Measurements from ENCODE around the gene MAN1B1. TPM values are rescaled to one million over a fixed set of nuclear protein-coding genes. Genes with fewer than 3 reads are reported as not detected.

Gene MAN1B1
- total and polyA plus RNA-seq, 5 donors from 2014 or later = 42.1 to 71.3 (median 46.8) TPM

DNA sequence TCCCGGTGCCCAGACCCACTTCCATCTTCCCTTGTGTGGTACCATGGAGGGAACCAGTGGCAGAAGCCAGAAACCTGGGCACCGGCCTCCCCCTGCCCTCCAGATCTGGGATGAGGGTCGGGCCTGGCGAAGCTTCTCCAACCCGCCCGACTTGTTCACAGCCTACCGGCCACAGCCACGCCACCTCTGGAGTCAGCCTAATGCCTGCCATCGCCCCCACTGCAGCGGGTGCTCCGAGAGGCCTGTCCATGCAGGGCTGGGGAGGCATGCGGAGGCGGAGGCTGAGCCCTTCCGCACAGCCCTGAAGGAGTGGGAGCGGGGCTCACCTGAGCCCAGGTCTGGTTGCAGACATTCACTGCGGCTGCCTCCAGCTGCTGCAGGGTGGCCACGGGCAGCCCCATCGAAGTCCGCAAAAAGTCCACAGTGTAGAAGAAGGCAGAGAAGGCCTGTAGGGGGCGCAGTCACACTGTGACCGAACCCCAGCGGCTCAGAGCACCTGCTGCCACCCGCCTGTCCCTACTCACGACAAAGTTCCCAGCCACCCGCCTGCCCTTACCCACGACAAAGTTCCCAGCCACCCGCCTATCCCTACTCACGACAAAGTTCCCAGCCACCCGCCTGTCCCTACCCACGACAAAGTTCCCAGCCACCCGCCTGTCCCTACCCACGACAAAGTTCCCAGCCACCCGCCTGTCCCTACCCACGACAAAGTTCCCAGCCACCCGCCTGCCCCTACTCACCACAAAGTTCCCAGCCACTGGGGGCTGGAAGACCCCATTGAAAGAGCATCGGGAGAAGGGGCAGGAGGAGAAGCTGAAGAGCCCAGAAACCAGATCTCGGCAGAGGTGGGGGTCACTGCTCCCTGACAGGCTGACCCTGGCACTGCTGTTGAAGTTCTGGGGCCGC, 37.0 kb upstream of the MAN1B1 start:
- Histone ChIP-seq H3K27ac (ENCODE audit: insufficient read depth, low read length, poor library complexity, severe bottlenecking) (no peak overlapping the region), H3K4me3 (ENCODE audit: low read depth, low read length) (no peak overlapping the region), H3K36me3 (ENCODE audit: control insufficient read depth, insufficient read depth, low read length) (no peaks in the 10 kb centered on the region), H3K9me3 (ENCODE audit: control insufficient read depth in 2 of 2, low read length in 2 of 2) (no peaks in the 10 kb centered on the region), H3K27me3 (ENCODE audit: control insufficient read depth, insufficient read depth, low read length) (peaks cover 10% of the 10 kb centered on the region), H3K4me1 (ENCODE audit: control insufficient read depth, insufficient read depth, low read length, poor library complexity, severe bottlenecking) (peaks cover 35% of the 10 kb centered on the region)
- H3K27me3 Mint-ChIP-seq = peaks cover 41% of the 10 kb centered on the region
- H3K4me3 Mint-ChIP-seq = peak overlapping the region in 1 of 4 donors; percentile 69
- H3K4me1 Mint-ChIP-seq = peaks cover 0 to 16% (median 5%) of the 10 kb centered on the region in 4 donors
- H3K27ac Mint-ChIP-seq = no peak overlapping the region
- peak in 1 of 2 donors; percentile 34 for ATAC-seq (ENCODE audit: low read depth in 2 of 2)
- peak in 2 of 3 donors; percentile 34 to 70 for DNase-seq
- H3K36me3 Mint-ChIP-seq = no peaks in the 10 kb centered on the region
- H3K9me3 Mint-ChIP-seq = peaks cover 0 to 2% (median 0%) of the 10 kb centered on the region in 7 donors

DNA sequence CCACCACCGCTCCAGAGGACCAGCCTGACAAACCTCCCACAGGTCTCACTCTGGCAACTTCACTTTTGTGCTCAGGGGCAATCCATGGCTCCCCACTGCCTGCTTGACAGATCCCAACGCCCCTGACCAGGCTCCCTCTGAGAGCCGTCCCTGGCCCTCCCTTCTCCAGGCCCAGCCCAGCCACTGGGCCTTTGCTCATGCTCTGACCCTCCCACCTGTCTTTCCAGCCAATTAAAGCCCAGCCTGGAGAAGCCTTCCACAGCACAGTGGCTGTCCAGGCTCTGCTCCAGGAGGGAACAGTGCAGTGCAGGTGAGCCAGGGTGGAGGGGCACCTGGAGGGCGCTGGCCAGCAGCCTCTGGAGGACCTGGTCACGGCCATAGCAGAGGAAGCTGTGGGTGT, 36.2 kb upstream of the MAN1B1 start:
- ATAC-seq (ENCODE audit: low read depth in 2 of 2) = no peak
- Histone ChIP-seq H3K9me3 (ENCODE audit: control insufficient read depth in 2 of 2, low read length in 2 of 2) (no peaks in the 10 kb centered on the region), H3K27me3 (ENCODE audit: control insufficient read depth, insufficient read depth, low read length) (peaks cover 10% of the 10 kb centered on the region), H3K27ac (ENCODE audit: insufficient read depth, low read length, poor library complexity, severe bottlenecking) (no peak overlapping the region), H3K4me1 (ENCODE audit: control insufficient read depth, insufficient read depth, low read length, poor library complexity, severe bottlenecking) (peaks cover 27% of the 10 kb centered on the region), H3K36me3 (ENCODE audit: control insufficient read depth, insufficient read depth, low read length) (no peaks in the 10 kb centered on the region), H3K4me3 (ENCODE audit: low read depth, low read length) (no peak overlapping the region)
- Mint-ChIP-seq H3K27me3 (peaks cover 36% of the 10 kb centered on the region), H3K36me3 (no peaks in the 10 kb centered on the region), H3K9me3 (peaks cover 0 to 2% (median 0%) of the 10 kb centered on the region in 7 donors), H3K4me3 (peak overlapping the region in 1 of 4 donors; percentile 51), H3K4me1 (peaks cover 0 to 11% (median 3%) of the 10 kb centered on the region in 4 donors), H3K27ac (no peak overlapping the region)
- DNase-seq = no peak

DNA sequence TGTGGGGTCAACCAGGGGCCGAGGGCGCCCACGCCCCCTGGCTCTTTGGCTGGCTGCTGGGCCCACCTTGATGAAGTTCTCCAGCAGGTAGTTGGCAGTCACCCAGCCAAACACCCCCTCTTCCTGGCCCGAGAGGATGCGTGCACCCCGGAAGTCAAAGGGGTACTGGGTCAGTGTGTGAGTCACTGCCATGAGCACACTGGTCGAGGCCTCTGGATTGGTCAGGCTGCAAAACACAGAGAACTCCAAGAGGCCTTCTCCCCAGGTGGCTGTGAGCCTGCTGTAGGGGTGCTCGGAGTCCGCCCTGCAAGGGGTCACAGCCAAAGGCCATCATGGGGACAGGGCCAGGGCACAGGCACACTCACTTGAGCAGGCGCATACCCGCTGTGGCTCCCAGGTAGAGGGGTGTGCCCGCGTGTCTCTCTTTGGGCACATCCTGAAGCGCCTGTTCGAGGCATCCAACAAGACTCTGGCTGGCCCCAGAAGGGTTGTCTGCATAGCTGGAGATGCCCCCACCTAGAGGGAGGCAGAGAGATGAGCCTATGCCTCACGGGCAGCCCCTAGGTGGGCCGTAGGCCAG, 35.5 kb upstream of the MAN1B1 start:
- Mint-ChIP-seq H3K27me3 (peaks cover 39% of the 10 kb centered on the region), H3K9me3 (peaks cover 0 to 2% (median 0%) of the 10 kb centered on the region in 7 donors), H3K4me3 (no peak overlapping the region), H3K36me3 (no peaks in the 10 kb centered on the region), H3K4me1 (peaks cover 0 to 11% (median 3%) of the 10 kb centered on the region in 4 donors), H3K27ac (no peak overlapping the region)
- Histone ChIP-seq H3K9me3 (ENCODE audit: control insufficient read depth in 2 of 2, low read length in 2 of 2) (no peaks in the 10 kb centered on the region), H3K4me3 (ENCODE audit: low read depth, low read length) (no peak overlapping the region), H3K36me3 (ENCODE audit: control insufficient read depth, insufficient read depth, low read length) (no peaks in the 10 kb centered on the region), H3K4me1 (ENCODE audit: control insufficient read depth, insufficient read depth, low read length, poor library complexity, severe bottlenecking) (peaks cover 22% of the 10 kb centered on the region), H3K27me3 (ENCODE audit: control insufficient read depth, insufficient read depth, low read length) (peaks cover 10% of the 10 kb centered on the region), H3K27ac (ENCODE audit: insufficient read depth, low read length, poor library complexity, severe bottlenecking) (no peak overlapping the region)
- ATAC-seq (ENCODE audit: low read depth in 2 of 2) (no peak), DNase-seq (no peak)

DNA sequence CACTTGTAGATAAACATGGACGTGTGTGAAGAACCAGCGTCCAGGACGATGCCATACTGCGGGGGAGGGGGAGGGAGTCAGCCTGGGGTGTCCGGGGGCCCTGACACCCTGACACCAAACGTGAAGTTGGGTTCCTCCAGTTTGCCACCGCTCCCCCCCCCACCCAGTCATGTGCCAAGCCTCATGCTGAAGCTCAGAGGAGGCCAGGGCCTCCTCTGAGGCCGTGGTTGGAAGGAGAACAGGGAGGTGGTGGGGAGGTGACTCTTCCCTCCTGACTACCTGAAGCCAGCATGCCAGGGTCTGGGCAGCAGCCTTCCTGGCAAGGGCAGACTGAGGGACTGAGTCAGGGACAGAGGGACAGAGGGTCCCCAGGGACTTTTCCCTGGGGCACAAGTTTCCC, 34.5 kb upstream of the MAN1B1 start:
- ATAC-seq (ENCODE audit: low read depth in 2 of 2) (no peak), DNase-seq (no peak)
- Histone ChIP-seq H3K27me3 (ENCODE audit: control insufficient read depth, insufficient read depth, low read length) (peaks cover 8% of the 10 kb centered on the region), H3K9me3 (ENCODE audit: control insufficient read depth in 2 of 2, low read length in 2 of 2) (no peaks in the 10 kb centered on the region), H3K4me3 (ENCODE audit: low read depth, low read length) (no peak overlapping the region), H3K27ac (ENCODE audit: insufficient read depth, low read length, poor library complexity, severe bottlenecking) (no peak overlapping the region), H3K4me1 (ENCODE audit: control insufficient read depth, insufficient read depth, low read length, poor library complexity, severe bottlenecking) (peaks cover 18% of the 10 kb centered on the region), H3K36me3 (ENCODE audit: control insufficient read depth, insufficient read depth, low read length) (no peaks in the 10 kb centered on the region)
- H3K27me3 Mint-ChIP-seq = peaks cover 36% of the 10 kb centered on the region
- no peak overlapping the region for H3K4me3 Mint-ChIP-seq
- no peaks in the 10 kb centered on the region for H3K36me3 Mint-ChIP-seq
- H3K27ac Mint-ChIP-seq = no peak overlapping the region
- peaks cover 0 to 4% (median 0%) of the 10 kb centered on the region in 4 donors for H3K4me1 Mint-ChIP-seq
- peaks cover 0 to 2% (median 0%) of the 10 kb centered on the region in 7 donors for H3K9me3 Mint-ChIP-seq

DNA sequence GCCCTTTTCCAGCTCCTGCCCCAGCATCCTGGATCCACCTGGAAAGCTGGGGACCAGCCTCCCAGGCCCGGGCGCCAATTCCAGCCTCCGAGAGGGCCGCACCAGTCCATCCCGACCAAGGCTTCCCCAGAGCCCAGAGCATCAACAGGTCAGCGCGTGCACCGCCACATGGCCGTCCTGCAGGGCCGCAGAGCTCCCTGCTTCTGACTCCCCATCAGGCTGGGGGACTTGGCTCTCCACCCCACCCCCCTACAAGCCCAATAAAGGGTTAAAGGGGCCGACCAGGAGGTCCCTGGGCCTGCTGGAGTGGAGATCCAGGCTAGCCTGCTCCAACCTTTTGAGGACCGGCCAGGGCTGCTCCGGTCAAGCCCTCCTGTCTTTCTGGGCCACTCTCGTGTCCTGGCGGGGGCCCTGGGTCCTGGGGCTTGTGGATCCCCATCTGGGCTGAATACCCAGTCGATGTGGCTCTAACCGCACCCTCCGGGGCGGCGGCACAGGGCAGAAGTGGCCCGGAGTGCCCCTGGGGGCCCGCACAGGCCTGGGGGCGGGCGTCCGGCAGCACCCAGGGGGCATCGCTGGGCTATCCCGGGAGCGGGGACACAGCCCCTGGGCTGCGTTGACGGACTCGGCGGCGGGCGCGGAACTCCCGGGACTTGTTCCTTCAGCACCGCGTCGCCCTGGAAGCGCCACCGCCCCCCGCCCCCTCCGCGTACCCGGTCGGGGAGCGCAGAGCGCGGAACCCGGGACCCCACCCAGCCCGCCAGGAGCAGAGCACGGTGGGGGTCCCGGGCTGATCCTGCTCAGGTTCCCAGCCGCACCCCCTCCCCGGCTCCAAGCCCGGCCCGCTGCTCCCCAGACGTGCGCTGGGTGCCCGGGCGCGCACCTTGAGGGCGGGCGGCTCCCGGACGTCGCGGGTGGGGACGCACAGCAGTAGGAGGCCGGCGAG, 33.5 kb upstream of the MAN1B1 start:
- peak overlapping the region in 1 of 4 donors; percentile 27 for H3K4me3 Mint-ChIP-seq
- Histone ChIP-seq H3K4me1 (ENCODE audit: control insufficient read depth, insufficient read depth, low read length, poor library complexity, severe bottlenecking) (peaks cover 18% of the 10 kb centered on the region), H3K36me3 (ENCODE audit: control insufficient read depth, insufficient read depth, low read length) (no peaks in the 10 kb centered on the region), H3K9me3 (ENCODE audit: control insufficient read depth in 2 of 2, low read length in 2 of 2) (no peaks in the 10 kb centered on the region), H3K4me3 (ENCODE audit: low read depth, low read length) (no peak overlapping the region), H3K27ac (ENCODE audit: insufficient read depth, low read length, poor library complexity, severe bottlenecking) (no peak overlapping the region), H3K27me3 (ENCODE audit: control insufficient read depth, insufficient read depth, low read length) (peaks cover 3% of the 10 kb centered on the region)
- peaks cover 0 to 4% (median 0%) of the 10 kb centered on the region in 4 donors for H3K4me1 Mint-ChIP-seq
- no peak overlapping the region for H3K27ac Mint-ChIP-seq
- H3K27me3 Mint-ChIP-seq = peaks cover 32% of the 10 kb centered on the region
- H3K36me3 Mint-ChIP-seq = no peaks in the 10 kb centered on the region
- ATAC-seq (ENCODE audit: low read depth in 2 of 2) = peak; percentile 13 to 14
- H3K9me3 Mint-ChIP-seq = peaks cover 0 to 2% (median 0%) of the 10 kb centered on the region in 7 donors
- no peak for DNase-seq

DNA sequence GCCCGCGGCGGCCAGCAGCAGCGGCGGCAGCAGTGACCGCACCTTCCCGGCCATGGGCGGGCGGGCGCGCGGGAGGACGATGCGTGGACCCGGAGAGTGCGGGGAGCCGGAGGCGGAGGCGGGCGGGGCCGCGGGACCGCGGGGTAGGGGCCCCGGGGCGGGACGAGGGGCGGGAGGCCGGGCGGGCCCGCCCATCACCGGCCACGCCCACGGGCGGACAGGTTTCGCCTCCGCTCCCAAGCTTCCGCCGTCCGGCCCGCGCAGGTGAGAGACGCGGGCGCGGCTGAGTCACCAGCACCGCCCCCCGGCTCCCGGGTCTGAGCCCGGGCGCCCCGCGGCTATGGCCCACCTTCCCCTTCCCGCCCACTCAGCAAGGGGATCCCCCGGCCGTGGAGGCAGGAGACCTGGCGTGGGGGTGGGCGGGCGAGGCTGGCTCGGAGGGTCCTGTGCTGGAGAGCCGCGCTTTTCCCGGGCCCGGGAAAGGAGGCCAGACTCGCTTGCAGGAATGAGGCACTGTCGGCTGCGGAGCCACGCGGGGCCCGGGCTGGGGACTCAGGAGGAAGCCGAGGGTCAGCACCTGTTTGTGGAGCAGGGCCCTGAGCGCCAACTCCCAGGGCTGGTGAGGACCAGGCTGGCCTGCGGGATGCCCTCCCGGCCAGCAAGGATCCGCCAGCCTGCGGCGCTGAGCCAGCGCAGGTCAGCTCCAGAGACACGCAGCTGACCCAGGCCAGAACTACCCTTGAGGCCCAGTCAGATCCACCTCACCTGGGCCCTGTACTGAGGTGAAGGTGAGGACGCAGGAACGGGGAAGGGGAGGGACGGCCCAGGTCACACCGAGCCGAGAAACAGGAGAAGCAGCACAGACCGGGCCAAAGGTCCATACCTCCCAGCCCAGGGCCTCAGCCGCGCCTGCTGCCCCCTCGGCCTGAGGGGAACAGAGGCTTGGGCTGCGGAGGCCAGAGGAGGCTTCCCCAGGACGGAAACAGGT, 32.5 kb upstream of the MAN1B1 start, which contains the start of gene ENTPD2:
Gene ENTPD2 (minus strand): TSS at position 118 of the 988 bp plus-strand sequence. CDS start 64 bp downstream, at position 54.
- Histone ChIP-seq H3K36me3 (ENCODE audit: control insufficient read depth, insufficient read depth, low read length) (no peaks in the 10 kb centered on the region), H3K27me3 (ENCODE audit: control insufficient read depth, insufficient read depth, low read length) (peaks cover 3% of the 10 kb centered on the region), H3K9me3 (ENCODE audit: control insufficient read depth in 2 of 2, low read length in 2 of 2) (no peaks in the 10 kb centered on the region), H3K4me1 (ENCODE audit: control insufficient read depth, insufficient read depth, low read length, poor library complexity, severe bottlenecking) (peaks cover 18% of the 10 kb centered on the region), H3K27ac (ENCODE audit: insufficient read depth, low read length, poor library complexity, severe bottlenecking) (no peak within 1 kb of the TSS), H3K4me3 (ENCODE audit: low read depth, low read length) (no peak within 1 kb of the TSS)
- DNase-seq (peak in 2 of 3 donors; percentile 44 to 46), ATAC-seq (ENCODE audit: low read depth in 2 of 2) (peak; percentile 40 to 57)
- Mint-ChIP-seq H3K27me3 (peaks cover 32% of the 10 kb centered on the region), H3K9me3 (peaks cover 0 to 2% (median 0%) of the 10 kb centered on the region in 7 donors), H3K36me3 (no peaks in the 10 kb centered on the region), H3K27ac (peak within 1 kb of the TSS in 1 of 3 donors; percentile 32), H3K4me1 (peaks cover 0 to 4% (median 0%) of the 10 kb centered on the region in 4 donors), H3K4me3 (peak within 1 kb of the TSS in 1 of 4 donors; percentile 27)
